Endothelial cell of hepatic sinusoid (primary cell): Measurements from ENCODE around the gene OCA2.

Experiments used
- in situ Hi-C: cut with HindIII; loops from 2 replicates; pipeline ENCODE4 v1.10.0; 2017; ENCODE audit warnings: low sequenced_read_pairs

The OCA2 gene

DNA sequence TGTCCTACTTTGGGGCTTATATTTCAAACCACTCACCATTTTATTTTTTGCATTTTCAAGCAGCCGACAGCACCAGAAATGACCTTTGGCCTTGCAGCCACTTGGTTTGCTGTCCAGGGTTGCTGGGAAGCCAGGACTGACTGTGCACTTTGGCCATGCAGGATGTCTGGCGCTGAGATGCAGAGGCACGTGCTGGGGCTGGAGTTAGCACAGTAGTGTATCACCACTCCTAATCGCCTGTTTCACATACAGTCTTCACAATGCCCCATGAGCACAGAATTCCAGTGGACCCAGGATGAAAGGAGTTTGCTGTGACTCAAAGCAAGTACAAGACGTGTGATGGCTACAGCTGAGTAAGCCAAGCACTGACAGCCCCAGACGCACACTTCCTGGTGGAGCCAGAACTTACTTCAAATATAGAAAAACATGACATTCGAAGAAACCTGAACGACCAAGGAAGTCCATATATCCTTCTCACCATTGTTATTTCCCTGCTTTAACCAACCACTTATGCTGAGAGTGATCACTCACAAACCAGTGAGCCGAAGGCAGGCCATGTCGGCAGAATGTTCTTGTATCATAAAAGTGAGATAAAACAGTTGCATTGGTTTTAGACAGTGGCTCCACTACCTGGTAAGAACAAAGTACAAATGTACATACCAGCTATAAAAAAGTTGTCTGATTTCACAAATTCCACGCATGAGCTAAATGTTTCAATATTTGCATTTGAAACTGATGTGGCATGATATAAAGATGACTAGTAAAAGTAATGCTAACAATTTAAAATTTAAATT is 16.0 kb downstream of the OCA2 start:
- in situ Hi-C loops: loop anchor here (25.0 kb wide), 1 partner anchor 104 kb away; no protein-coding TSS in a partner anchor

DNA sequence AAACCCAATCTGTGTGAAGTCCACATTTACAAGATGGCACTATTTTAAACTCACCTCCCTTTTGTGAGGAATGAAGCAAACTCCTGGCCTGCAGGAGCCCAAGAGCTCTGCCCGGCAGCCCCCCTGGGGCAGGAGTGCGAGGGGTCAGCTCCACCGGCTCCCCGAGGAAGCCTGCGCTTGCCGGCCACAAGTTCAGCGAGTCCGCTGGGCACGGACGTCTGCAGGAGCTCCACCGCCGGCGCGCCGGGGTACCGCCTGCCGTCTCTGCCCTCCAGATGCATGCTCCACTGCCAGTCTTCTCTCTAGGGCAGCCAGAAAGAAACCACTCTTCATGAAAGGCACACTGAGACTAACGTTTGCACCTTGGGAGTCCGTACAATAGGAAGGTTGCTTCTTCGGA is 17.5 kb downstream of the OCA2 start:
- in situ Hi-C loops: loop anchor here (25.0 kb wide), 1 partner anchor 106 kb away; no protein-coding TSS in a partner anchor

DNA sequence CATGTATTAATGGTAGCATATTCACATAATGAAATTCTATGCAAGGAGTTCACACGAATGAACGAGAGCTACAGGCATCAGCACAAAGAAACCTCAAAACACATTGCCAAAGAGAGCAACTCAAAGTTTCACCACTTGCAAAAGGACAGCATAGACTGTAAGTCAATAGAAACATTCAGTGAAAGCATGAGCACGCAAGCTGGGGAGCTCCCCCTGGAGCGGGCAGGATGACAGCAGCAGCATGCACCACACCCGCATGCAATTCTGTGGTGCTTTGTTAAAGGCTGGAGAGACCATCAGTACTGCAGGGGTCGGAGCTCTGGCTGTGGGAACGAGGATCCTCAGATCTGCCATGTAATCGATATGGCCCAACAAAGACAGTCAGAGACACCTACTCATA is 18.7 kb downstream of the OCA2 start:
- in situ Hi-C loops: loop anchor here (25.0 kb wide), 1 partner anchor 107 kb away; no protein-coding TSS in a partner anchor

DNA sequence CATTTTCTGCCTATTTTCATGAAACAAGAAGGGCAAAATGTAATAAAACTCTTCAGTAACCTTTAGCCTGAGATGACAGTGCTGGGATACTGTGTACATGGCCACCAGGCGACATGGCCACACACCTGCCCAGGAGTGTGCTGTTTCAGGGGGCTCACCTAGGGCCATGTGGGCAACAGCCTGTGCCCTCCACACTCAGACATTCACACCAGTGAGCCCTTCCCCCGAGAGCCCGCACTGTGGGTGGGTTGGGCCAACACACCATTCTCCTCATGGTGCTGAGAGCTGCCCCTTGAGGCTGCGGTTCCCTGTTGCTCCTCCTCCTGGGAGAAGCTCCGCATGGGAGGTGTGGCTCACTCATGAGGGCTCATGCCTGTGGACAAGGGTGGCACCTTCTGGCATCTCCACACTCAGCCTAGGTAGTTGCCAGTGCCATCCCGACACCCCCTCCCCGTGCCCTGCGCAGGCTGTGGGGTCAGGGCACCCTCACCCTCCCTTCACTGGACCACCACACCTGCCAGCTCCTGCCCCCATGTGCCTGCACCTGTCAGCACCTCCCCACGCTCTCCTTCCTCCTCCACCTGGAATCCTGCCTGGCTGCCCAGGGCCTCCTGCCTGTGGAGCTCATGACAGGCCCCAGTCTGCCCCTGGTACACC is 19.7 kb downstream of the OCA2 start:
- in situ Hi-C loops: loop anchor here (25.0 kb wide), 1 partner anchor 108 kb away; no protein-coding TSS in a partner anchor

DNA sequence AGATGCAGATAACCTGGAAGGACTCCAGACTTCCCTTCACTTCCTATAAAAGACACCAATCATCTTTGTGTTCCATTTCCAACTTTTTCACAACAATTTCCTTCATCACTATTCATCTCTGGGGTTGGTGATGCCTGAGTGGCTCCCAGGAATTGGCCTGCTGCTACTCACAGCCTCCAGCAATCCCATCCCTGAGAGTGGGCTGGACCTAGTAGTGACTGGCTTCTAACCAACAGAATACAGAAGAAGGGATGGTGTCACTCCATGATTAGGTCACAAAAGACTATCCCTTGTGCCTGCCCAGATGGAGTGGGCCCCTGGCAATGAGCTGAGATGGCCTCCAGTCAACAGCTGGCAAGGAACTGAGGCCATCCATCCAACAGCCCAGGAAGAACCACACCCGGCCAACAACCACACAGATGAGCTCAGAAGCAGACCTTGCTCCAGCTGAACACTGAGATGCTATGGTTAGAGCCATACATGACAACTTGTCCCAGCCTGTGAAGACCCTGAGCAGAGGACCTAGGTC is 20.9 kb downstream of the OCA2 start:
- in situ Hi-C loops: loop anchor here (25.0 kb wide), 1 partner anchor 109 kb away; no protein-coding TSS in a partner anchor

DNA sequence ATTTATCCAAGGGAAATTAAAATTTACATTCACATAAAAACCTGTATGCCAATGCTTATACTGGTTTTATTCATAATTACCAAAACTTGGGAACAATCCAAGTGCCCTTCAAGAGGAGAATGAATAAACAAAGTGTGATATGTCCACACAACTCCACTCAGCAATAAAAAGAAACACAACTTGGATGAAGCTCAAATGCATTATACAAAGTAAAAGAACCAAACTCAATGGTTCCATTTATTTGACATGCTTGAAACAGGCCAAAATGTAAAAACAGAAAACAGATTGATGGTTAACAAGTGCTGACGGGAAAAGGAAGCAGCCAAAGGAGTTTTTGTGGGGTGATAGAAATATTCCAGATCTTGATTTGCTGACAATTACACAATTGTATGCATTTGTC is 23.5 kb downstream of the OCA2 start:
- in situ Hi-C loops: loop anchor here (25.0 kb wide), 1 partner anchor 112 kb away; no protein-coding TSS in a partner anchor

DNA sequence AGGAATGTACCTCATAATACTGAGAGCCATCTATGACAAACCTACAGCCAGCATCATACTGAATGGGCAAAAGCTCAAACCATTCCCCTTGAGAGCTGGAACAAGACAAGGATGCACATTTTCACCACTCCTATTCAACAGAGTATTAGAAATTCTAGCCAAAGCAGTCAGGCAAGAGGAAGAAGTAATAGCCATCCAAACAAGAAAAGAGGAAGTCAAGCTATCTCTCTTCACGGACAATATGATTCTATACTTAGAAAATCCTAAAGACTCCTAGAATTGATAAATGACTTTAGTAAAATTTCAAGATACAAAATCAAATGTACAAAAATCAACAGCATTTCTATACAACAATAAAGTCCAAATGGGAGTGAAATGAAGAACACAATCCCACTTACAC is 30.2 kb downstream of the OCA2 start:
- in situ Hi-C loops: no loop called here

DNA sequence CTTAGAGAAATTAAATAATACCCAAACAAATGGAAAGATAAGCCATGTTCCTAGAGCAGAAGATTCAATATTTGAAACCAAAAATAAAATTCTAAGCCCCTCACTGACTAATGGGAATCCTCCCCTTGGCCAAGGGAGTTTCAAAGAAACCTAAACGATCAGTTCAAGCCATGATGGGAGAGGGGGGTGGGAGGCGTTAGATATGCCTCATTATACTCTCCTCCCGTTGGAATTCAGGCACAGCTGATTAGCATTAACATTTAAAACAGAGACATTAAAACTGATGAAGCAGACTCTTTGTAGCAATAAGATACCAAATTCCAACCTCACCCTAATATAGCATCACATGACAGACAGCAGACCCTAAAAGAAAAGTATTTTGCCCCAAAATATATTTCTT is 32.9 kb downstream of the OCA2 start:
- in situ Hi-C loops: no loop called here

DNA sequence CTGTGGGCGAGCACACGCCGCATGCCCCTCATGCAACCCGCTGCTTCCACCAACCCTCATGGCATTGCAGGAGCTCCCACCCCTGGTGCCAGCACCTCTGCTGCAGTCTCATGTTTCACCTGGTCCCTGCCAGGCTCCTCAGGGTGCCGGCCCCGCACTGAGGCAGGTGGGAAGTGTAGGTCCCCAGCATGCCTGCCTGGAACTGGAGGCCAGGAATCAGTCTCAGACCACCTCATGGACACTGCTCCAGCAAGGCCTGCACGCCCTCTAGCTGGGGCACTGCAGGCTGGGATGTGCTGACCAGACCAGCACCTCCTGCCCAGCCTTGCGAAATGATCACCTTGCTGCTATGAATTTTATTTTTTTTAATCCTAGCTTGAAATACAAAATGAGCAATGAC is 39.1 kb downstream of the OCA2 start:
- in situ Hi-C loops: no loop called here

DNA sequence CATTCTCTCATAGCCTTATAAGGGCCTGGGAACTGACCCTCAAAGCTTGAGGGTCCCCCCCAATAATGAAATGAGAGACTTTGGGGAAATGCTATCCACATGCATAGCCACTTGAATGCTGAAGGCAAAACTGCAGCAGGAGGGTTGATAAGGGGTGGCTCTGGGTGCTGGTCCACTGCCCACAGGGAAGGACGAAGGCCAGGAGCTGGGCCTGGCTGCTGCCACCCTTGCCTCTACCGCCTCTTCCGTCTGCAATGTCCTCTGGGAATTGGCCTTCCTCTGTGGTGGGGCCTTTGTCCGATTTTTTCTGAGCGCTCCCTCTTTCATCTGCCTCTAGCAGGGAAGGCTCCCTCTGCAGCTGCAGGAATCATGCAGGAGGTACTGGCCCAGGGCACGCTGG is 41.0 kb downstream of the OCA2 start:
- in situ Hi-C loops: no loop called here

DNA sequence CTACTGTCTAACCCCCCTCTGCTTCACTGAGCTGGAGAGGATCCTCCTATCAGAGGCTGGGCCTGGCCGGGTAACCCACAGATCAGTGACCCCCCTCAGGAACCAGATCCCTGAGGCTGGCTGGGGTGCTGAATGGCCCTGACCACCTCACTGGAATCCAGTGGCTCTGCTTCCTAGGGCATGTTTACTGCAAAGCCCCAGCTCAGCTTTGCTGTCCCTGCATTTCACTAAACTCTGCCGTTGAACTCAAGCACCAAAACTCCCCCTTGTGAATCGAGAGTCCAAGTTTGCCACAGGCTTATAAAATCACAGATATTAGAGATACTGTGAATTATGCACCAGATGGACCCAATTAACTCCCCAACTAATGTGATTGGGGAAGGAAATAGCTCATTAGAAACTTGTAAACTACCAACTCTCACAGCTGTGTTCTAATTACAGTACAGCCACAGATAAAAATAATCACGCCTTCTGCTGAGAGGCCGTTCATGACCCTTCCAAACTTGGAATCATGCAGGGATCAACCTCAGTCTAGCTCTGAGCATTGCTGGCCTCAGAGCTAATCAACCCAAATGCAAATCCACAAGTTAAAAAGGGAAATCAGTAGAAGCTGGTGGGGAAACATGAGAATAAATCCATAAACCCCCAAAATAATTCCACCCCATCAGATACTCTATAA is 47.0 kb downstream of the OCA2 start:
- in situ Hi-C loops: no loop called here

DNA sequence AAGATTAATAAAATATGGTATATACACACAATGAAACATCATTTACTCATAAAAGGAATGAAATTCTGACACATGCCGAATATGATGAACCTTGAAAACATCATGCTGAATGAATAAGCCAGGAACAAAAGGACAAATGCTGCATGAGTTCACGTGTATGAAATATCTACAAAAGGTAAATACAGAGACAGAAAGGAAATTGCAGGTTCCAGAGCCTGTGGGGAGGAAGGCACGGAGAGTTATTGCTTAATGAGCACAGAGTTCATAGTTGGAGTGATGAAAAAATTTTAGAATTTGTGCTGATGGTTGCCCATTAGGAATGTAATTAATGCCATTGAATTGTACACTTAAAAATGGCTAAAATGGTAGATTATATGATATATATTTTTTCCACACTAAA is 49.5 kb downstream of the OCA2 start:
- in situ Hi-C loops: no loop called here

DNA sequence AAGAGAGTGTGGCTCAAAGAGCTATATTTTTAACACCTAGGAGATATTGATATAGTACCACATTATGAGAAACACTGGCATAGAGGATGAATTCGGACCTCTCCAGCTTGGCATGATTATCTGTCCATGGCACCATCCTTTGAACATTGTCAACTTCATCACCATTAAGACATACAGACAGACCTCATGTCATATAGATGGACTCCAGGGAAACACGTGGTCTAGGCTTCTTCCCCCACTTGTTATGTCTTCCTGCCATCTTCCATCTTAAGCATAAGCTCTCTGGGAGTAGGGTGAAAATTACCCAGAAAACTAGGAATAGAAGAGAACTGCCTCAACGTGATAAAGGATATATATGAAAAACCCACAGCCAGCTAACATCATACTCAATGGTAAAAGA is 51.8 kb downstream of the OCA2 start:
- in situ Hi-C loops: no loop called here

DNA sequence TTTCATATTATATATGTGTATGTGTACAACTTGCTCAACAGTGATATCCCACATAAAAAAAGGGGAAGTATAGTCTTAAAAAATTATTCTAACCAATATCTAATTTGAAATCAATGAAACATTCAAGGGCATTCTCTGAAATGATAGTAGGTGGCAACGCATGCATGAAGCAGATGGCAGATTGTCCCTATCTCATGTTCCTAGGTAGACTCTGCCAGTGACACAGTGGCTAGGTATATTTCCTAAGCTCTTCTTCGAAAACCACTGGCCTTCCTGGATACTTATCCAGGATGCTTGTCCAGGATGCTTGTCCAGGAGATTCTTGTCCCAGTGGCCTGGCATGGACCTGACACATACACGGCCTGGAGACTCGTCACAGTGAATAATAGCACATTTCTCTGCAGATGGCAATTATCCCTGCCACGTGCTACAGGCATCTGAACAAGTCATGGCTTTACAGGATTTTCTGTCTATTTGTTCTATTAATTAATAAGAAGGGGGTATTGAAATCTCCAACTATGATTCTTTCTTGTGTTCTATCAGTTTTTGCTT is 54.9 kb downstream of the OCA2 start:
- in situ Hi-C loops: no loop called here

DNA sequence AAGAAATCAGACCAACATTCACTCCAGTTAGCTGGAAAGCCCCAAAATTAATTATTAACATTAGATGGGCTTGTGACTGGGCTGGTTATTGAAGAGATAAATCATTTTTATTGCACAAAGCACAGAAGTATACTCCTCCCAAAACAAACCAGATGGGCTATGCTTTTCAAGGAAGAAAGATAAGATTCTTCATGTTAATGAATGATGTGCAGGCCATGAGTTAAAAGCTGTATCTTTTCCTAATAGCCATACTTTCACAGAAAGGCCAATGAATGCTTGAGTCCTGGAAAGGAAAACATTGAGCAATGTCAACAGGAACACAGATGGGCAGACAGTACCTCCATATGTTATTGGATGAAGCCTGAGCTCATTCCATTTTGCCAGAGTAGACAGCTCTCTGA is 55.4 kb downstream of the OCA2 start:
- in situ Hi-C loops: no loop called here

DNA sequence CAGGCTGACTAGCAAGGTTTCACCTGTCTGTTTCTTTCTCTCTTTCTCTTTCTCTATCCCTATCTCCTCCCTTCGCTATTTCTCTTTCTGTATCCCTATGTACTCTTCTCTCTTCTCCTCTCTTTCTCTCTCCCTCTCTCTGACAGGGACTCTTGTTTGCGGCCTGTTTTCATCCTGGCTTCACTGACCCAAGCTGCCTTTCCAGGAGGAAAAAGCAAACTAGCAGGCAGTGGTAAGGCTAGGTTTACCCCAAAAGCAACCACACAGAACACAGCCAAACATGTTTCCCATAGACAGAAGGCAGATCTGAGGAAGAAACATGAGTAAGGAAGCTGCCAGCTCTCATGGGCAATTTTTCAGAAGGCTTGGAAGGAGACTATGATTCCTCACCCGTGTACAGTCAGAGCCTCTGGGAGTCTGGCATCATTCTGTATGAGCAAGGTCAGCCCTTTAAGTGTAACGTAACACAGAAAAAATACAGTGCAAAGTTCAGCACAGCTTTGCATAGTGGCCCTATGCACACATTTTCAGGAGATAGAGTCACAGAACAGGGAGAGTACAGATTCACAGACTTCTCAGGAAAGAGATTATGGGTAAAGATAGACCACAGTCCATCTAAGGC is 61.0 kb downstream of the OCA2 start:
- in situ Hi-C loops: no loop called here

DNA sequence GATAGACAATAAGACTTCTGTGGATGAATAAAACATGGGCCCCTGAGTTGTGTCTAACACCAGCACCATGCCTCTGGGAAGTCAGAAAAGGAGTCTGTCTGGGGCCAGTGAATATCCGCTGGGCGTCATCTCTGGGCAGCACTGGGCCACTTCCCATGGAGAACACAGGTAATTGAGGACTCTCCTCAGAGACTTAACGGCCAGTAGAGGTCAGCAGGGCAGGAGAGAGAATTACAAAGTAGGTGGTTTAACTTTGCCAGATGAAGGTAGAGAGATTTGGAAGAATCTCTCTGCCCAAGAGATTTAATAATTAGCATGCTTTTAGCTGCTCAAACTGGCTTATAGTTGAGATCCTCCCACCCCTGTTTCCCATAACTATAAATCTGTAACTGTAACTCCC is 65.7 kb downstream of the OCA2 start:
- in situ Hi-C loops: no loop called here

DNA sequence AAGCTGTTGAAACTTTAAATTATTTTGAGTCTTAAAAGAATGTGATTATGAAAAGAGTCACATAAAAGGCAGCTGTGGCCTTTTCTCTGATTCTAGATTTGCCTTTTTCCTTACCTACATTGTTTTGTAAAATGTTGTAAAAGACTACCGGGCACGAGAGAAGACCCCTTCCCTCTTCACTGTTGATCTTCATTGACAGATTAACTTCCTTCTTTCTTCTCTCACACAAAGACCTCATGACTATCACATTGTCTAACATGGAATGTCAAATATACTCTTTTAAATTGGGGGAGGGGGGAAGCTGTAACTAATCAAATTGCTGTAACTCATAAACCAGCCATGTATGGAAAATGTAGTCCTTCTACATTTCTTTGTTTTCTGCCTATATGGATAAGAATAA is 68.3 kb downstream of the OCA2 start:
- in situ Hi-C loops: no loop called here

DNA sequence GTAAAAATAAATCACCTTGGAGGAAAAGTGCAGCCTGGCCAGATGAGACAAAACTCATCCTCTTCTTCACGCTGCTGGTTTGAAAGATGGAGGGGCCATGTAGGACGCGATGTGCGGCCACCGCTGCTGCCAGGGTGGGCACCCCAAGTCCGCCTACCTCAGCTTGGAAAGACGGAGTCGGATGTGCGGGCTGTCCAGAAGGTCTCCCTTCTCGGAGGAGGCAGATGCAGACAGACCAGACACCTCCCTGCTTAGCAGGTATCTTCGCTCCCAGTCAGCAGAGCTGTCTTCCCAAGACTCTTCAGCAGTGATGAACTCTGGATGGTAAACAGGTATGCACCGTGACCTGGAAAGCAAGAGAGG is 71.4 kb downstream of the OCA2 start:
- in situ Hi-C loops: no loop called here

DNA sequence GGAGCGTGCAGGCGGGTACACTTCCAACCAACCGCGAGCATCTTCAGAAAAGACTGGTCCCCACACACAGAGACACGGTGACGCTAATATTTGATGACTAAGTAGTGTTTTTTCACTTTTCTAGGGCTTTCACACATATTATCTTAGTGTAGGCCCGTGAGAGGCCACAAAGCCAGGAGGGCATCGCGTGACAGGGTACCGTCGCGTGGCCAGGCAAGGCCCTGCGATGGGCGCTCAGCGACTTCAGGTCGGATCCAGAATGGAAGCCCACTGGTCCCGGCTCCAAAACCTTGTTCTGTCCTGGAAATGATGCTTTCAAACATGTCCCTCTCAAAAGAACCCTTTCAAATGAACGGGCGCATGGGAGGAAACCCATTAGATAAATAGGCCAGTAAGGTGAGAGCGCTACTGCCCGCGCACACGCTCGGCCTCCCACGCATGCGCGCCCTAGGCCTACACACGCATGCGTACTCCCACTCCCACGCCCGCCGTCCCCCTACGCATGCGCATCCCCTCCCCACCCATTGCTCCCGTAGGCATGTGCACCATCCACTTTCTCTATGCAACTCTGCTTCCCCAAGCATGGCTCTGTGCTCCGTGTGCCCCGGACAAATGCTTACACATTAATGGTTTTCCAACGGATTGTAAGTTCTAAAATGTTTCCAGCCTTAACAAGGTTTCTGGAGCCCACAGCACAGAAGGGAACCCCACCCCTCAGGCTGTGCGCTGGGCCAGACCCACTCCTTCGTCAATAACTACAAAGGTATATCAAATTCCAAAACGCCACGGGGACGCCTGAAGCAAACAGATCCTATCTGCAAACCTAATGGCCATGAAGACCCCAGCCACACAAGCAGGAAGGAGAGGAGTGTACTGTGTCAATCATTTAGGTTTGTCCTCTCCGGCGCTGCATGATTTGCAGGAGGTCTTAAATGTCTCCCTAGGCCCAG is 72.1 kb downstream of the OCA2 start:
- in situ Hi-C loops: no loop called here
